ENCODE results near the gene VASP. TPM values are rescaled to one million over a fixed set of nuclear protein-coding genes. Genes with fewer than 3 reads are reported as not detected.

The VASP gene
- total and polyA plus RNA-seq, 2 experiments from 2014 or later: 60.3 to 147 TPM

GRCh38 chr19:45515081-45515624, 7.9 kb downstream of the VASP start:
- Mint-ChIP-seq H3K27ac (no peak overlapping the region), H3K36me3 (ENCODE audit: low read depth) (peaks cover 30% of the 10 kb centered on the region), H3K4me3 (no peak overlapping the region), H3K4me1 (peaks cover 10% of the 10 kb centered on the region; the same call in 2 of the 3 replicates), H3K9me3 (no peaks in the 10 kb centered on the region; the same call in 2 of the 3 replicates), H3K27me3 (ENCODE audit: insufficient read depth, low read depth, poor library complexity) (peaks cover 4% of the 10 kb centered on the region)
- Histone ChIP-seq H3K79me2 (replicated peaks; ENCODE audit: insufficient read depth) (peaks cover 79% of the 10 kb centered on the region), H3K4me2 (no peak overlapping the region), H3K4me1 (ENCODE audit: insufficient read depth) (peaks cover 7% of the 10 kb centered on the region; the same call in 1 of the 2 replicates), H3F3A (replicated peaks; ENCODE audit: low read depth) (0 out of 2 replicates have a peak, but pooled peaks cover 7% of the 10 kb centered on the region), H3K4me3 (no peak overlapping the region), H3K27me3 (ENCODE audit: insufficient read depth) (no peaks in the 10 kb centered on the region), H4K20me1 (replicated peaks; ENCODE audit: insufficient read depth) (peaks cover 57% of the 10 kb centered on the region), H3K27ac (ENCODE audit: low read depth) (peak overlapping the region; percentile 32; the same call in 1 of the 2 replicates), H2AFZ (no peak overlapping the region), H3K9me2 (ENCODE audit: insufficient read depth) (no peaks in the 10 kb centered on the region), H3K36me3 (ENCODE audit: insufficient read depth) (peaks cover 7% of the 10 kb centered on the region)
- ATAC-seq (no peak), DNase-seq (ENCODE audit: low spot score) (no peak)
- TF ChIP-seq JUNB (IDR thresholded peaks at IDR 0.05; ENCODE audit: unreplicated experiment) (no peak), CREB1 (CRISPR knock-in tag; IDR thresholded peaks at IDR 0.05; ENCODE audit: low read depth) (no peak), POLR2AphosphoS5 (IDR thresholded peaks at IDR 0.05; ENCODE audit: low read depth) (no peak), ZNF462 (CRISPR knock-in tag; IDR thresholded peaks at IDR 0.05) (no peak), CTCF (conservative IDR thresholded peaks at IDR 0.05; ENCODE audit: low read depth in 2 of 2) (no peak), ETS1 (IDR thresholded peaks at IDR 0.05) (no peak), ZNF331 (CRISPR knock-in tag; IDR thresholded peaks at IDR 0.05; ENCODE audit: low read depth) (no peak), NANOG (IDR thresholded peaks at IDR 0.05; ENCODE audit: borderline replicate concordance) (no peak), ZNF114 (CRISPR knock-in tag; IDR thresholded peaks at IDR 0.05) (no peak), STAT1 (IDR thresholded peaks at IDR 0.05; ENCODE audit: unreplicated experiment) (no peak), EZH2 (IDR thresholded peaks at IDR 0.05; ENCODE audit: low read depth, unreplicated experiment) (no peak), REST (IDR thresholded peaks at IDR 0.05; ENCODE audit: unreplicated experiment) (no peak), EZH2phosphoT487 (IDR thresholded peaks at IDR 0.05; ENCODE audit: unreplicated experiment) (no peak)

Data from GM23338 (cell line).